Nephron progenitor cell (in vitro differentiated cells): ENCODE data around the gene CIART.
A peak's percentile ranks its signal among the peaks of the same experiment; 100 is the strongest.
"Not testable (repeated sequence)": the region's sequence is repeated elsewhere in the genome, so short reads cannot be mapped to it uniquely, and the experiment has no call there.

Experiments
- DNase-seq: peaks from one replicate; pipeline ENCODE4 v3.0.0; 2021
- H3K27ac Mint-ChIP-seq: 2 replicates; pipeline ENCODE4 v1.8.0; 2021; ENCODE audit warnings: mild to moderate bottlenecking, moderate library complexity, mixed read lengths
- H3K27me3 Mint-ChIP-seq: 2 replicates; pipeline ENCODE4 v1.8.0; 2021; ENCODE audit warnings: mild to moderate bottlenecking, low read depth, mixed read lengths; ENCODE audit not compliant: poor library complexity
- H3K36me3 Mint-ChIP-seq: 2 replicates; pipeline ENCODE4 v1.8.0; 2021; ENCODE audit warnings: low read depth, mixed read lengths
- H3K4me1 Mint-ChIP-seq: 2 replicates; pipeline ENCODE4 v1.8.0; 2021; ENCODE audit warnings: mixed read lengths
- H3K4me3 Mint-ChIP-seq: 2 replicates; pipeline ENCODE4 v1.8.0; 2021; ENCODE audit warnings: mild to moderate bottlenecking, moderate library complexity, mixed read lengths
- H3K9me3 Mint-ChIP-seq: 2 replicates; pipeline ENCODE4 v1.8.0; 2021; ENCODE audit warnings: mild to moderate bottlenecking, moderate library complexity, mixed read lengths
- TF ChIP-seq, protein P1 (sequence below): fragments of 200-600 bp; sonication (generic); IDR thresholded peaks from 2 replicates; pipeline ENCODE4 v1.5.0; 2021; ENCODE audit warnings: antibody characterized with exemption

Gene CIART, protein sequence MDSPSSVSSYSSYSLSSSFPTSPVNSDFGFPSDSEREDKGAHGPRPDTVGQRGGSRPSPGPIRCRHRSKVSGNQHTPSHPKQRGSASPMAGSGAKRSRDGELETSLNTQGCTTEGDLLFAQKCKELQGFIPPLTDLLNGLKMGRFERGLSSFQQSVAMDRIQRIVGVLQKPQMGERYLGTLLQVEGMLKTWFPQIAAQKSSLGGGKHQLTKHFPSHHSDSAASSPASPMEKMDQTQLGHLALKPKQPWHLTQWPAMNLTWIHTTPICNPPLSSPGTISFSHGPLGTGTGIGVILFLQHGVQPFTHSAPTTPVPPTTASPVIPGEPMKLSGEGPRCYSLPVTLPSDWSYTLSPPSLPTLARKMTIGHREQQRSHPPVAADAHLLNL

DNA sequence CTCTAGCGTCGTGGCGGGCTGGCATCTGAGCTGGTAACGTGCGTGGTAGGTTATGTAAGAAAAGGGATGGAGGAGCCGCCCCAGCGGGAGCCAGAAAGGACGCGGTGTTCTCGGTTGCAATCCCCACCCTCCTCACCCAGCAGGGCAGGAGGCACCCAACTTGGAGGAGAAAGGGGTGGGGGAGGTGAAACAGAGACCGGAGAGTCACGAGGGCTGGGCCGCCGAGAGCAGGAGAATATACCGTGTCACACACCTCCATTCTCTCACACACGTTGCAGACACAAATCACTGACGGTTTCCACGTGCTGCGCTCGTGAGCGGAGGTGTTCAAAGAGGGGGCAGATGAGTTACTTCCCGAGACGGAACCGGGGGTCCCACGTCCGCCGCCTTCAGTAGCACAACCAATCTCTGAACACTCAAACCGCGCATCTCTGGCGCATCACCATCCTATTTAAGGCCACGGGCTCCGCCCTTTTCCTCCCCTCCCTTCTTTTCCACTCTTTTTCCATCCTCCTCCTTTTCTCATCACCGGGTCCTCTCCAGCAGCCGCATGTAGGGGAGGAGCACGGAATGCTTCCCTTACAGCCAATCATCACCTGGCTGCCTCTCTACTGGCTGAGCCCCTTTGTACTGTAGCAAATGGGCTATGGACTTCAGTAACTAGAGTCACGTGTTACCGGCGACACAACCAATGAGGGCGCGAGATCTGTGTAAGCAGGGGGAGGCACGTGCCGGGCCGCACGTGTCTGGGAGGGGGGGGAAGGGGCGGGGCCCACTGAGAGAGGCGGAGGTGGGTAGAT is at the start of gene CIART:
Gene CIART, plus strand, starts transcription at position 797 of the 800 bp plus-strand sequence. CDS start 714 bp downstream, outside the sequence.
- H3K27ac Mint-ChIP-seq = peak within 1 kb of the TSS; percentile 40
- H3K4me3 Mint-ChIP-seq = peak within 1 kb of the TSS; percentile 92
- H3K27me3 Mint-ChIP-seq = peaks cover 43% of the 10 kb centered on the region
- TF ChIP-seq, protein P1, sequence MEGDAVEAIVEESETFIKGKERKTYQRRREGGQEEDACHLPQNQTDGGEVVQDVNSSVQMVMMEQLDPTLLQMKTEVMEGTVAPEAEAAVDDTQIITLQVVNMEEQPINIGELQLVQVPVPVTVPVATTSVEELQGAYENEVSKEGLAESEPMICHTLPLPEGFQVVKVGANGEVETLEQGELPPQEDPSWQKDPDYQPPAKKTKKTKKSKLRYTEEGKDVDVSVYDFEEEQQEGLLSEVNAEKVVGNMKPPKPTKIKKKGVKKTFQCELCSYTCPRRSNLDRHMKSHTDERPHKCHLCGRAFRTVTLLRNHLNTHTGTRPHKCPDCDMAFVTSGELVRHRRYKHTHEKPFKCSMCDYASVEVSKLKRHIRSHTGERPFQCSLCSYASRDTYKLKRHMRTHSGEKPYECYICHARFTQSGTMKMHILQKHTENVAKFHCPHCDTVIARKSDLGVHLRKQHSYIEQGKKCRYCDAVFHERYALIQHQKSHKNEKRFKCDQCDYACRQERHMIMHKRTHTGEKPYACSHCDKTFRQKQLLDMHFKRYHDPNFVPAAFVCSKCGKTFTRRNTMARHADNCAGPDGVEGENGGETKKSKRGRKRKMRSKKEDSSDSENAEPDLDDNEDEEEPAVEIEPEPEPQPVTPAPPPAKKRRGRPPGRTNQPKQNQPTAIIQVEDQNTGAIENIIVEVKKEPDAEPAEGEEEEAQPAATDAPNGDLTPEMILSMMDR = no peak
- peaks cover 70% of the 10 kb centered on the region for H3K36me3 Mint-ChIP-seq
- H3K9me3 Mint-ChIP-seq = no peaks in the 10 kb centered on the region
- peaks cover 44% of the 10 kb centered on the region for H3K4me1 Mint-ChIP-seq
- peak; percentile 78 for DNase-seq

GRCh38 chr1:150232921-150233320 is 49.4 kb upstream of the CIART start:
- H3K9me3 Mint-ChIP-seq, H3K27me3 Mint-ChIP-seq, DNase-seq, H3K27ac Mint-ChIP-seq, H3K4me3 Mint-ChIP-seq: not testable (repeated sequence)
- Mint-ChIP-seq H3K4me1 (peaks cover 23% of the 10 kb centered on the region), H3K36me3 (peaks cover 39% of the 10 kb centered on the region)

DNA sequence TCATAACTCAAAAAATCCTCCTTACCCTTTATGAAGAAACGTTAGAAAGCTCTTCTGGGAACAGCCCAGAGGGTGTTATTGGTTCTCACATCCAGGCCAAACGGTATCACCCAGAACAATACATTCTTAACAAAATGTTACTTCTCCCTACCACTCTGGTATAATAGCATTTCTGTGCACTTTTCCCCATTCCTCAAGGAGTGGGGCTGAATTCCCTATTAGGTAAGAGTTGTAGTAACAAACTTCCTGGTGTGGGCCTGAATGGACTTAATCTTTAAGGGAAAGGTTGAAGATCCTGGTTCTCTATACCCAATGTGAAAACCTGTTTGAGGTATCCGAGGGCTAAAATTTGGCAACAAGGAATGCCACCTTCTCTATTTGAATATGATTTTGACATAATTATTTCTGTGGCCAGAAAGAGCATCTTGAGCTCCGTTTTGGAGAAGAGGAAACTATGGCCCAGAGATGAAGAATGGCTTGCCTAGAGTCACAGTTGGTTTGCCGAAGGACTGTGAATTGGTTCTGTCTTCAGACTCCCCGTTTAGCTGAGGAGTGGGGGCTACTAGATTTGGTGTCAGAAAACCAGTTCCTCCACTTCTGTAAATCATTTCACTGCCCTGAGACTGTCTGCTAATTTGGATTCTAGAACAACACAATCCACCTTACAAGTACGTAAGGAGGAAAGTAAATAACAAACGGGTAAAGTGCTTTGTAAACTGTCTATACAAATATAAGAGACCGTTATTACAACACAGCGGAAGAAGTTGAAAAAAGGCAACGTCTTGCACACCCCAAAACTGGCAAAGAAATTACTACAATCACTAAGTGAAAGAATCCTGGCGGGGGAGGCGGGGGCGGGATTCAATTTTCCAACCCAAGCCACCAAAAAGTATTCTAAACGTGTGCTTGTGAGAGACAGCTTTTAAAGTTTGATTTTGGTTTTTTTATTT is 48.7 kb upstream of the CIART start:
- TF ChIP-seq, protein P1 = no peak
- no peak for DNase-seq
- Mint-ChIP-seq H3K27me3 (peaks cover 6% of the 10 kb centered on the region), H3K4me3 (no peak overlapping the region), H3K36me3 (peaks cover 32% of the 10 kb centered on the region), H3K4me1 (peaks cover 23% of the 10 kb centered on the region), H3K27ac (peak overlapping the region; percentile 93), H3K9me3 (no peaks in the 10 kb centered on the region)

DNA sequence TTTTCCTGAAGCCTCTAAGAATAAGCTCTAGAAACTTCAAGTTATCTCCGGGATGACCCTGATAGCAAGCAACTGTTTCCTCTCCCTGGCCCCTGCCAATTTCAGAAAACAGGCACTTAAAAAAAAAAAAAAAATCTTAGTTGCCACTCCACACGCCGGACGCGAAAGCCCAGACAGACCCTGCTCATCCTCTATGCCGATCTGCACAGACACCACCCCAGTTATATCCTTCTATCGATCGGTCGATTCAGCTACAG is 48.1 kb upstream of the CIART start:
- Mint-ChIP-seq H3K27ac (peak overlapping the region; percentile 93), H3K36me3 (peaks cover 26% of the 10 kb centered on the region), H3K4me1 (peaks cover 23% of the 10 kb centered on the region), H3K4me3 (no peak overlapping the region), H3K27me3 (peaks cover 6% of the 10 kb centered on the region), H3K9me3 (no peaks in the 10 kb centered on the region)
- TF ChIP-seq, protein P1 = no peak
- DNase-seq = no peak

DNA sequence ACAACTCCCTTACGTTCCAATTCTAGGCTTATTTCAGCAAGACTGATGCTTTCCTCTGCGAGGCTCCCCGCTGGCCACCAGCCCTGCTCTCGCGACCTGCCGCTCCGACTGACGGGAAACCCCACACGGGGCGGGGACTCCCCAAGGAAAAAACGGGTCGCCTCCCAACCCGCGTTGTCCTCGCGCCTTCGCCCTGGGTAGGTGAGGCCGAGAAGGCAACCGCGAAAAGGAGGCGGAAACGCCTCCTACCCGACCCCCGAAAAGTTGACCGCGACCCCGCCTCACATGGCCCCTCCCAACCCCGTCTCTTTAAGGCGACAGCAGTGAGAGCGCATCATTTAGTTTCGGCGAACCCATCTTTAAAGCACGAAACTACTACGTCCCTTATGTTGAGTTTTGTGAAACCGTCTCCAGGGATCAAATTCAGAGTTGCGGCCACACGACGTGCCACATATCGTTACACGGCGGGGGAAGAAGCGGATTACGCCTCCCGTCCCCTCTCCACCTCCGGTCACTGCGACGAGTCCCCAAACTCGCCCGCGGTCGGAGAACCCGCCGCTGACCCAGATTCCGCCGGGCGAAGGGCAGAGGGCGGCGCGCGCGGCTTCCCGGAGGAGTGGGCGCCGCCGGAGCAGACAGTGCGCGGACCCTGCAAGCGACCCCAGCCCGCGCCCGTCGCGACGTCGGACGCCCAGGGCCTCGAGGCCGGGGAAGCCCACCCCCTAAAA is 47.6 kb upstream of the CIART start:
- Mint-ChIP-seq H3K9me3 (no peaks in the 10 kb centered on the region), H3K27ac (peak overlapping the region; percentile 93), H3K27me3 (peaks cover 6% of the 10 kb centered on the region), H3K4me3 (no peak overlapping the region), H3K36me3 (peaks cover 23% of the 10 kb centered on the region), H3K4me1 (peaks cover 23% of the 10 kb centered on the region)
- DNase-seq = peak; percentile 67
- TF ChIP-seq, protein P1 = no peak
